Osteoblast (primary cell): ENCODE measurements around the gene CAP1. TPM values are rescaled to one million over a fixed set of nuclear protein-coding genes. Genes with fewer than 3 reads are reported as not detected.
A peak's percentile ranks its signal among the peaks of the same experiment; 100 is the strongest.

Experiments used
- DNase-seq: peaks from one replicate; pipeline ENCODE4 v3.0.0; 2011; ENCODE audit warnings: low spot score, mixed read lengths; ENCODE audit not compliant: insufficient read length; ENCODE audit errors: missing footprints
- H2AFZ ChIP-seq: 2 replicates; pipeline ENCODE4 v1.6.0; 2011; ENCODE audit warnings: mild to moderate bottlenecking, low read length
- H3K27ac ChIP-seq: 2 replicates; pipeline ENCODE4 v1.5.1; 2011; ENCODE audit warnings: mild to moderate bottlenecking, low read depth, low read length, moderate library complexity
- H3K27me3 ChIP-seq: 2 replicates; pipeline ENCODE4 v1.6.0; 2012; ENCODE audit warnings: mild to moderate bottlenecking, control low read depth, inconsistent platforms, low read length, moderate library complexity; ENCODE audit not compliant: insufficient read depth
- H3K36me3 ChIP-seq: 2 replicates; pipeline ENCODE4 v1.5.1; 2011; ENCODE audit warnings: mild to moderate bottlenecking, low read length, control low read depth, moderate library complexity; ENCODE audit not compliant: insufficient read depth
- H3K4me1 ChIP-seq: 2 replicates; pipeline ENCODE4 v1.5.1; 2011; ENCODE audit warnings: mild to moderate bottlenecking, low read length, control low read depth, moderate library complexity; ENCODE audit not compliant: insufficient read depth
- H3K4me2 ChIP-seq: 2 replicates; pipeline ENCODE4 v1.6.0; 2011; ENCODE audit warnings: mild to moderate bottlenecking, low read length; ENCODE audit not compliant: insufficient read depth
- H3K4me3 ChIP-seq: fragments of 200-600 bp; sonication (generic); 3 replicates; pipeline ENCODE4 v1.5.1; 2012; ENCODE audit warnings: mild to moderate bottlenecking, low read length, inconsistent platforms; ENCODE audit not compliant: insufficient read depth
- H3K79me2 ChIP-seq: 2 replicates; pipeline ENCODE4 v1.6.0; 2012; ENCODE audit warnings: mild to moderate bottlenecking, low read length, control low read depth, inconsistent platforms; ENCODE audit not compliant: insufficient read depth
- H3K9me3 ChIP-seq: 2 replicates; pipeline ENCODE4 v1.5.1; 2011; ENCODE audit warnings: low read depth, low read length, control low read depth
- H4K20me1 ChIP-seq: 2 replicates; pipeline ENCODE4 v1.6.0; 2012; ENCODE audit warnings: mild to moderate bottlenecking, low read length, control low read depth; ENCODE audit not compliant: insufficient read depth
- total RNA-seq: library from RNA; depleted of rRNA; stranded (reverse); fragments of >200 nt; gene quantifications from 2 replicates; pipeline ENCODE4 v1.2.3, GENCODE V29; 2012
- TF ChIP-seq, protein P1 (sequence below): IDR thresholded peaks from 2 replicates; pipeline ENCODE4 v1.5.1; 2011; ENCODE audit warnings: mild to moderate bottlenecking, low read depth, low read length, moderate library complexity; ENCODE audit errors: extremely low read depth

Gene CAP1
- total RNA-seq, 1 donor, result 390 TPM

DNA sequence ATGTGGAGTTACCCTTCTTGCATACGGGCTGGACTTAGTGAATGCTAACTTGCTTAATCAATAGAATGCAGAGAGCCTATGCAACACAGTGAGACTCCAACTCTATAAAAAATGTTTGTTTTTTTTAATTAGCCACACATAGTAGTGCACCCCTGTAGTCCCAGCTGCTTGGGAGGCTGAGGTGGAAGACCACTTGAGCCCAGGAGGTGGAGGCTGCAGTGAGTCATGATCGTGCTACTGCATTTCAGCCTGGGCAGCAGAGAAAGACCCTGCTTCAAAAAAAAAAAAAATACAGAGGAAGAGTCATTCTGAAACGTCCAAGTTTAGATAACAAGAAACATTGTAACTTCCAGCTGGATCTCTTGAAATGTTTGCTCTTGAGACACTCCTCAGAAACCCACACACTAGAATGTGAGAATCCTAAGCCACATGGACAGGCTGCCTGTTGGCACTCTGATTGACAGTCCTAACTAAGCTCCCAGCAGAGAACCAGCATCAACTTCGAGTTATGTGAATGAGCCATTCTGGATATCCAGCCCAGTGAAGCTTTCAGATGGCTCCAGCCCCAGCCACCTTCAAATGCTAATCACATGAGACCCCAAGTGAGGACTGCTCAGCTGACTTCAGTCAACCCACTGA, 20.0 kb upstream of the CAP1 start:
- H3K9me3 ChIP-seq, result no peaks in the 10 kb centered on the region
- no peak overlapping the region for H3K4me2 ChIP-seq
- no peak overlapping the region for H3K4me3 ChIP-seq
- H2AFZ ChIP-seq, result peak overlapping the region; percentile 61
- no peaks in the 10 kb centered on the region for H4K20me1 ChIP-seq
- H3K4me1 ChIP-seq, result peaks cover 3% of the 10 kb centered on the region
- no peaks in the 10 kb centered on the region for H3K79me2 ChIP-seq
- no peaks in the 10 kb centered on the region for H3K36me3 ChIP-seq
- TF ChIP-seq, protein P1, sequence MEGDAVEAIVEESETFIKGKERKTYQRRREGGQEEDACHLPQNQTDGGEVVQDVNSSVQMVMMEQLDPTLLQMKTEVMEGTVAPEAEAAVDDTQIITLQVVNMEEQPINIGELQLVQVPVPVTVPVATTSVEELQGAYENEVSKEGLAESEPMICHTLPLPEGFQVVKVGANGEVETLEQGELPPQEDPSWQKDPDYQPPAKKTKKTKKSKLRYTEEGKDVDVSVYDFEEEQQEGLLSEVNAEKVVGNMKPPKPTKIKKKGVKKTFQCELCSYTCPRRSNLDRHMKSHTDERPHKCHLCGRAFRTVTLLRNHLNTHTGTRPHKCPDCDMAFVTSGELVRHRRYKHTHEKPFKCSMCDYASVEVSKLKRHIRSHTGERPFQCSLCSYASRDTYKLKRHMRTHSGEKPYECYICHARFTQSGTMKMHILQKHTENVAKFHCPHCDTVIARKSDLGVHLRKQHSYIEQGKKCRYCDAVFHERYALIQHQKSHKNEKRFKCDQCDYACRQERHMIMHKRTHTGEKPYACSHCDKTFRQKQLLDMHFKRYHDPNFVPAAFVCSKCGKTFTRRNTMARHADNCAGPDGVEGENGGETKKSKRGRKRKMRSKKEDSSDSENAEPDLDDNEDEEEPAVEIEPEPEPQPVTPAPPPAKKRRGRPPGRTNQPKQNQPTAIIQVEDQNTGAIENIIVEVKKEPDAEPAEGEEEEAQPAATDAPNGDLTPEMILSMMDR, result no peak
- H3K27ac ChIP-seq, result no peak overlapping the region
- H3K27me3 ChIP-seq, result no peaks in the 10 kb centered on the region
- DNase-seq, result no peak

- Histone ChIP-seq H3K27ac (no peak overlapping the region), H3K79me2 (no peaks in the 10 kb centered on the region), H3K4me1 (peaks cover 5% of the 10 kb centered on the region), H3K4me3 (no peak overlapping the region), H2AFZ (no peak overlapping the region), H3K9me3 (no peaks in the 10 kb centered on the region), H3K4me2 (no peak overlapping the region), H4K20me1 (no peaks in the 10 kb centered on the region), H3K36me3 (no peaks in the 10 kb centered on the region), H3K27me3 (no peaks in the 10 kb centered on the region)
- no peak for DNase-seq
- TF ChIP-seq, protein P1, result no peak
These were observed 17.1 kb upstream of the CAP1 start for GRCh38 chr1:40023379-40023944.

GRCh38 chr1:40024671-40025070, 15.9 kb upstream of the CAP1 start:
- no peaks in the 10 kb centered on the region for H3K9me3 ChIP-seq
- H3K4me3 ChIP-seq, result no peak overlapping the region
- DNase-seq, result no peak
- H3K36me3 ChIP-seq, result no peaks in the 10 kb centered on the region
- no peak overlapping the region for H3K4me2 ChIP-seq
- TF ChIP-seq, protein P1, result no peak
- no peaks in the 10 kb centered on the region for H3K27me3 ChIP-seq
- no peak overlapping the region for H3K27ac ChIP-seq
- H2AFZ ChIP-seq, result no peak overlapping the region
- no peaks in the 10 kb centered on the region for H4K20me1 ChIP-seq
- H3K4me1 ChIP-seq, result peaks cover 5% of the 10 kb centered on the region
- no peaks in the 10 kb centered on the region for H3K79me2 ChIP-seq

GRCh38 chr1:40027647-40028046, 12.9 kb upstream of the CAP1 start:
- Histone ChIP-seq H3K4me2 (no peak overlapping the region), H3K36me3 (no peaks in the 10 kb centered on the region), H2AFZ (no peak overlapping the region), H3K4me1 (peaks cover 14% of the 10 kb centered on the region), H3K27ac (no peak overlapping the region), H3K79me2 (no peaks in the 10 kb centered on the region), H4K20me1 (no peaks in the 10 kb centered on the region), H3K27me3 (no peaks in the 10 kb centered on the region), H3K9me3 (no peaks in the 10 kb centered on the region), H3K4me3 (no peak overlapping the region)
- no peak for DNase-seq
- TF ChIP-seq, protein P1, result no peak
